ENCODE results near the gene OR8G1. TPM values are rescaled to one million over a fixed set of nuclear protein-coding genes. Genes with fewer than 3 reads are reported as not detected.
A peak's percentile ranks its signal among the peaks of the same experiment; 100 is the strongest.

The OR8G1 gene
- not detected for total RNA-seq
- not detected for polyA plus RNA-seq
- long read RNA-seq, donor 1 = 0 reads
- long read RNA-seq, donor 2 = 0 reads
- long read RNA-seq, donor 3 = 0 reads
- long read RNA-seq, donor 4 = 0 reads
- long read RNA-seq, donor 5 = 0 reads
- long read RNA-seq, donor 6 = 0 reads
- long read RNA-seq, donor 7 = 0 reads
- long read RNA-seq, donor 8 = 0 reads
- long read RNA-seq, donor 9 = 0 reads
- long read RNA-seq, donor 10 = 0 reads

GRCh38 chr11:124240621-124241397 is at the start of gene OR8G1:
TSS of gene OR8G1 (plus strand) at chr11:124241095. CDS start at chr11:124249676, 8,581 bp downstream.
- no peak for DNase-seq
- TF ChIP-seq POLR2A (IDR thresholded peaks at IDR 0.05) = no peak
- TF ChIP-seq POLR2AphosphoS5 (IDR thresholded peaks at IDR 0.05) = no peak
- TF ChIP-seq CTCF (IDR thresholded peaks at IDR 0.05) = no peak
- no peak for TF ChIP-seq EP300 (IDR thresholded peaks at IDR 0.05)
- Histone ChIP-seq H3K9me3 (no peaks in the 10 kb centered on the region), H3K36me3 (no peaks in the 10 kb centered on the region), H3K4me1 (no peaks in the 10 kb centered on the region), H3K4me3 (no peak within 1 kb of the TSS), H3K27me3 (no peaks in the 10 kb centered on the region), H3K27ac (no peak within 1 kb of the TSS)
- intact Hi-C loops (cut with DNase I; ENCODE audit: low total_unique reads) = no loop called here
- WGBS, 5 donors = 56 to 63% (median 61%) methylated on average over 3 of the region's 3 CpGs

- H3K27ac ChIP-seq = no peak overlapping the region
- intact Hi-C loops (cut with DNase I; ENCODE audit: low total_unique reads) = loop anchor here (10.0 kb wide), 1 partner anchor 119 kb away; no protein-coding TSS in a partner anchor
- TF ChIP-seq POLR2A (IDR thresholded peaks at IDR 0.05) = no peak
- no peak for TF ChIP-seq POLR2AphosphoS5 (IDR thresholded peaks at IDR 0.05)
- TF ChIP-seq EP300 (IDR thresholded peaks at IDR 0.05) = no peak
- no peak for TF ChIP-seq CTCF (IDR thresholded peaks at IDR 0.05)
These were observed 47.5 kb upstream of the OR8G1 start for GRCh38 chr11:124193221-124194010.

GRCh38 chr11:124194293-124195188 is 46.4 kb upstream of the OR8G1 start:
- Histone ChIP-seq H3K27me3 (no peaks in the 10 kb centered on the region), H3K36me3 (no peaks in the 10 kb centered on the region), H3K4me3 (no peak overlapping the region), H3K27ac (no peak overlapping the region), H3K9me3 (no peaks in the 10 kb centered on the region), H3K4me1 (no peaks in the 10 kb centered on the region)
- intact Hi-C loops (cut with DNase I; ENCODE audit: low total_unique reads) = loop anchor here (10.0 kb wide), 1 partner anchor 120 kb away; no protein-coding TSS in a partner anchor
- DNase-seq = peak in 1 of 2 donors; percentile 25
- no peak for TF ChIP-seq POLR2AphosphoS5 (IDR thresholded peaks at IDR 0.05)
- no peak for TF ChIP-seq POLR2A (IDR thresholded peaks at IDR 0.05)
- TF ChIP-seq CTCF (IDR thresholded peaks at IDR 0.05) = no peak
- no peak for TF ChIP-seq EP300 (IDR thresholded peaks at IDR 0.05)
- 63 to 77% (median 70%) methylated on average over 6 of the region's 6 CpGs for WGBS, 5 donors

More at GRCh38 chr11:124193221-124194010, 47.5 kb upstream of the OR8G1 start:
- WGBS, 5 donors = 68 to 75% (median 71%) methylated on average over 6 of the region's 6 CpGs
- DNase-seq = no peak
- Histone ChIP-seq H3K4me3 (no peak overlapping the region), H3K27me3 (no peaks in the 10 kb centered on the region), H3K4me1 (no peaks in the 10 kb centered on the region), H3K9me3 (no peaks in the 10 kb centered on the region), H3K36me3 (no peaks in the 10 kb centered on the region)

Data from stomach (tissue), 19 donors.